Effector CD8-positive, alpha-beta T cell (primary cell): Measurements from ENCODE around the gene TMC8.

Experiments used
- DNase-seq: peaks from one replicate; lab custom pipeline; 2025; lab: John Stamatoyannopoulos, UW

Gene TMC8

GRCh38 chr17:78124081-78124835 is 6.3 kb upstream of the TMC8 start:
- DNase-seq, result no peak

DNA sequence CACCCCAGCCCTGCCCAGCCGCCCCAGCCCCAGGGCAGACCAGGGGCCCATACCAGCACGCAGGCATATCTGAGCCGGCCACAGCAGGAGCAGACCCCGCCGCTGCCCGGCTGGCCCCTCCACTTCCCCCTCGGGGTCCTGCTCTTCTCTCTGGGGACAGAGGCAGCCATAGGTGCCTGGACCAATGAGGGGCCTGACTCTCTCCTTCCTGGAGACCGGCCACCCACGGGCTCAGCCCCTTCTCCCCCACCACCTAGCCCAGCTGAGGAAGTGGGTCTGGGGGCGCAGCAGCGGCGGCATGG is 5.8 kb upstream of the TMC8 start:
- DNase-seq, result no peak

- DNase-seq, result no peak
Measured at GRCh38 chr17:78125138-78125913, 5.2 kb upstream of the TMC8 start.

GRCh38 chr17:78125976-78126894 is 4.3 kb upstream of the TMC8 start:
- no peak for DNase-seq

DNA sequence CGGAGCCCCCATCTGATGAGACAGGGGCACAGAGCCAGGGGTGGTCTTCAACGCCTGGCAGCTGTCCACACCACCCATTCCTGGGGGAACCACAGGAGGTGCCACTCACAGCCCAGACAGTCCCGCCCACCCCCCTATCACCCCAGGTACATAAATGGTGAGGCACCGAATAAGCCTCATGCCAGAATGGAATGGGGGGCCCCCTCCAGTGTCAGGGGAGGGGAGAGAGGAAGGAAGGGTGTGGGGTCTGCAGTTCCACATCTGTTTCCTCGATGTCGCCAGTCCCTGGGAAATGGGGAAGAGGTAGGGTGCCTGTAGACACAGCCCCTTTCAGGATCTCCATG is 3.7 kb upstream of the TMC8 start:
- no peak for DNase-seq

GRCh38 chr17:78127239-78127887 is 3.2 kb upstream of the TMC8 start:
- DNase-seq, result peak; percentile 32

DNA sequence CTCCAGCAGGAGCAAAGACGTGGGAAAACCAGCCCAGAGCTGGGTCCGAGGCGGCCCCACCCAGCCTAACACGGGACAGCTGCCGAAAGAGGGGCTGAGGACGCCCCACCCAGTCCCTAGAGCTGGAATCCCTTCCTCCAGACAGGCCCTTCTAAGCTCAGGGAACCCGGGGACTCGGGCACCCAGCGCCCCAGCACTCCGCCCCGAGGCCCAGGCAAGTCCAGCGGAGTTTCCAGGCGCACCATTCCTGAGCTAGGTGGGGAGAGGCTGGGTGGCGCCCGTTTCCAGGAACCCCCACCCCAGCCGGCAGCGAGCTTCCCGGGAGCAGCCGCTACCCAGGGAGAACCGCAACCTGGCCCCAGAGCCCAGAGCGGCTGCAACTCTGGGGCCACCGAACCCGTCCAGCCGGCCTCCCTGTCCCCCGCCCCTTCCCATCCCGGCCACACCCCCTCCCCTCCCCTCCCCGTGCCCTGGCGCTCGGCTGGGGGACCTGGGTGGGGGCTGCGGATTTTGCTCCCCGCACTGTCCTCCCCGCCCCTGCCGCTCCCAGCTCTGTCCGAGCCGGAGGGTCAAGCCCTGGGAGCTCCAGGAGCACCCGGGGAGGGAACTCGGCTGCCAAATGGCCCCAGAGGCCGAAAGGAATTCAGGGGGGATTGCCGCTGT is 2.6 kb upstream of the TMC8 start:
- DNase-seq, result no peak

- DNase-seq, result peak; percentile 69
Measured at GRCh38 chr17:78128551-78129350, 1.8 kb upstream of the TMC8 start, which contains the start of gene TMC6. TMC6 (minus strand) TSS chr17:78128755; CDS start chr17:78126832, 1,923 bp downstream.

DNA sequence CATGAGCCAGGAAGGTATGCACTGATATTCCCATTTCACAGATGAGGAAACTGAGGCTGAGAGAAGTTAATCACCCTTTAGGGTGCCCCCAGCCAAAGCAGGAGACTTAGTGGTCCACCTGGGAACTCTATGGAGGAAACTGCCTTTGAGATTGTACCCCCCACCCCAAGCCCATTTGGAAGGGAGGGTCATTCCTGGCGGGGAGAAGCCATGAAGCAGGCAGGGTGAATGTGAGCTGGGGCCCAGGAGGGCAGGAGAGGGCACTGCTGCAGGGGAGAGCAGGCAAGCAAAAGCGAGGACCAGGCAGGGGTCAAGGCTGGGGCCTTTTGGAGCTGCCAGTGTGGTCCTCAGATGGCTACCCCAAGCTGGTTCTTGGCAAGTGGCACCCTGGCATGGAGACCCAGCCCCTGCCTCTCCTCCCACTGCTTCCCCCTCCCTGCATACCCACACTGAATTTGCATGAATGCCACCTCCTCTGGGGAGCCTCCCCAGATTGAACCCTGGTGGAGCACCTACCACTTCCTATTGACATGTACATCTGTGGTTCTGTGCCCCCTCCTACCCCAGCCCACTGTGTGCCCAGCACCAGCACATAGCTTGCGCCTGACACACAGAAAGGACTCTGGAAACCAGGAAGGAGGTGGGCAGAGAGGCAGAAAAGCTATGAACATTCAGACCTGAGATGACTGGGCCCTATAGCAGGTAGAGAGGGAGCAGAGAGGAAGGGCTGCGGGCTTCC is 1.1 kb upstream of the TMC8 start:
- DNase-seq, result no peak

DNA sequence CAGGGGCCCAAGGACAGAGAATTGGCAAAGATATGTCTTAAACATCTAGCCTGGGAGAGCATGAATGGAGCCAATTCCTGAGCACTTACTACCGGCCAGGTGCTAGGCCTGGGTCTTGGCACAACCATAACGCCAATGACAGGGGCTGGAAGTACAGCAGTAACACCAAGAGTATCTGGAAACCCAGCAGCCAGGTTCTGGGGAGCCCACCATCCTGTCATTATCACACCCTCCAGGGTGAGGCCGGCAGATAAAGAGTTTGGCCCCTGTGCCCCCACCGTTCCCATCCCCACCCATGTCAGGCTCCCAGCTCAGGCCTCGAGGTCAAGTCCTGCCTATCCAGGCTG is 508 bp upstream of the TMC8 start:
- DNase-seq, result no peak

GRCh38 chr17:78131172-78132083 is 857 bp downstream of the TMC8 start:
- peak; percentile 33 for DNase-seq

DNA sequence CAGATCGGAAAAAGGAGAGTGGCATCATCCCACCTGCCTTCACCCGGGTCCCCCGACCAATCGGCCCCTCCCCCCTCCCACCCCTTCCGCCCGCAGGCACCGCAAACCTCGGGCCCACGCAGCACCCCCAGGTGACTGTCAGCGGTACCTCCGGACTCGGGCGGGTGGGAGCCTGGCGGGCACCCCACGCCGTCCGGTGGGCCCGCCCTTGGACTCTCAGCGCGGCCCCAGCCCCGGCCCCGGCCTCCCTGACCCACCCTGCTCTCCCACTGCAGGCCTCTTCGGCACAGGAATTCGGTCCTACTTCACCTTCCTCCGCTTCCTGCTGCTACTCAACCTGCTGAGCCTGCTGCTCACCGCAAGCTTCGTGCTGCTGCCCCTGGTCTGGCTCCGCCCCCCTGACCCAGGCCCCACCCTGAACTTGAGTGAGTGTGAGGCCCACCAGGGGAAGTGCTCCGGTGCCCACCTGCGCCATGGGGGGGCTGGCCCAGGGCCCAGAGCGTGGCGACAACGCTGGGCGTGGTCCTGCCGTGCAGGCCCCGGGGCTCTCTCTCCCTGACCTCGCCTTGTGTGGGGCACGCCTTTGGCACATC is 1.6 kb downstream of the TMC8 start:
- DNase-seq, result peak; percentile 61

DNA sequence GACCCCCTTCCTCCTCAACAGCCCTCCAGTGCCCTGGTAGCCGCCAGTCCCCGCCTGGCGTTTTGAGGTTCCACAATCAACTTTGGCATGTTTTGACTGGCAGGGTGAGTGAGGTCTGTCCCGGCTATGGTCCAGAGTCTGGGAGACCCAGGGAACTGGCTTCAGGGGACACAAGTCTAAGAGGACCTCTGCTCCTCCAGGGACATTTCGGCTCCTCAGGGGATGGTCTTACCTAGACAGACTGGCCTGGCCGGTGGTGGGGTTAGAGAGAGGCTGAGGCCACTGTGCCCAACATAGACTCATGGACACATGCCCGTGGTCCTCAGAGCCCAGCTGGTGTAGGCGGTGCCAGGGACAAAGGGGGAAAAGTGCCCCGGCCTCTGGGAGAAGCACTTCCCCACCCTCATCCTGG is 2.2 kb downstream of the TMC8 start:
- no peak for DNase-seq

DNA sequence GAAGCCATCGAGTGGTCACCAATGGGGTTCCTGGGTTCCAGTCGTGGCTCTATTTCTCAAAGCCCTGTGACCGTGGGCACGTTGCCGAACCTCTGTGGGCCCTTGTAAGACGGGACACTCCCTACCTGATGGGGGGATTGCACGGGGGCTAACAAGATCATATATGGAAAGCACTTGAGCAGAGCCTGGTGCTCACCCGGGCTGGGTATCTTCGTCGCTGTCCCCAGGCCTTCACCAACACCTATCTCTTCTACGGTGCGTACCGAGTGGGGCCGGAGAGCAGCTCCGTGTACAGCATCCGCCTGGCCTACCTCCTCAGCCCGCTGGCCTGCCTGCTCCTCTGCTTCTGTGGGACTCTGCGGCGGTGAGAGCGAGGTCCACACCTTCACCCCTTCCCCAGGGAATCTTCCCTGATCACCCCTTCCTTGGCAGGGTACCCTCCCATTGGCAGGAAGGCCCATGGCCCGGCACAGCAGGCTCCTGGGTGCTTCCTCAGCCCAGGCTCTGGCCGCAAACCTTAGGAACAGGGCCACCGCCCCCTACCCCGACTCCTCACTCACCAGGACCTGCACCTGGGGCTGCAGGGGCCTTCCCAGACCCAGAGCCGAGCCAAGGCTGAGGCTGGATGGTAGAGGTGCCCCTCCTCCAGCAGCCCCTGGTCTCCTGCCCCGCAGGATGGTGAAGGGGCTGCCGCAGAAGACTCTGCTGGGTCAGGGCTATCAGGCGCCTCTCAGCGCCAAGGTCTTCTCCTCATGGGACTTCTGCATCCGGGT is 2.8 kb downstream of the TMC8 start:
- DNase-seq, result no peak

DNA sequence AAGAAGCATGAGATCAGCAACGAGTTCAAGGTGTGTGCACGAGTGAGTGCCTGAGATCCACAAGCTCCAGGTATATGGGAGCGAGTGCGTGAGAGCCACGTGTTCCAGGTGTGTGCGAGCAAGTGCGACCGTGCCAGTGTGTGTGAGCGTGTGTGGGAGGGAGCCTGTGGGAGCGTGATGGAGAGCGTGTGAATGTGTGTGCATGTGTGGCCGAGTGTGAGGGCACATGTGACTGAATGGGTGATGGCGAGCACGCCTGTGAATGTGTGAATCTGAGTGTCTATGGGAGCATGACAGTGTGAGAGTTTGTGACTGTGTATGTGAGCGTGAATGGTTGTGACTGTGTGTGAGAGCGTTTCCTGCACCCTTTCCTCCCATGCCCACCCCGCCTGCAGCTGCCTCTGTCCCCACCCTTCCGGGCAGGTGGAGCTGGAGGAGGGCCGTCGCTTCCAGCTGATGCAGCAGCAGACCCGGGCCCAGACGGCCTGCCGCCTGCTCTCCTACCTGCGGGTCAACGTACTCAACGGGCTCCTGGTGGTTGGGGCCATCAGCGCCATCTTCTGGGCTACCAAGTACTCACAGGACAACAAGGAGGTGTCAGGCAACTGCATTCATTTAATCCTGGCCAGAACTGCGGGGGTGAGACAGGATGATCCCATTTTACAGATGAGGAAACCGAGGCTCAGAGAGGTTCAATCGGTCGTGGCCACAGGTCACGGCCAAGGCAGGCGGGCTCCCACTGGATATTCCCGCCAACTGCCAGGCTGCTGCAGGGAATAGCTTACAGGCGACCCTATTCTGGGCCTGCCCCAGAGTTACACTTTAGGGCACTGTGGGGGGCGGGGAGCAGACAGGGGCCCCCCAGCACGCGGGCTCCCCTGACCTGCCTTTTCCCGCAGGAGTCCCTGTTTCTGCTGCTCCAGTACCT is 3.7 kb downstream of the TMC8 start:
- peak; percentile 62 for DNase-seq

DNA sequence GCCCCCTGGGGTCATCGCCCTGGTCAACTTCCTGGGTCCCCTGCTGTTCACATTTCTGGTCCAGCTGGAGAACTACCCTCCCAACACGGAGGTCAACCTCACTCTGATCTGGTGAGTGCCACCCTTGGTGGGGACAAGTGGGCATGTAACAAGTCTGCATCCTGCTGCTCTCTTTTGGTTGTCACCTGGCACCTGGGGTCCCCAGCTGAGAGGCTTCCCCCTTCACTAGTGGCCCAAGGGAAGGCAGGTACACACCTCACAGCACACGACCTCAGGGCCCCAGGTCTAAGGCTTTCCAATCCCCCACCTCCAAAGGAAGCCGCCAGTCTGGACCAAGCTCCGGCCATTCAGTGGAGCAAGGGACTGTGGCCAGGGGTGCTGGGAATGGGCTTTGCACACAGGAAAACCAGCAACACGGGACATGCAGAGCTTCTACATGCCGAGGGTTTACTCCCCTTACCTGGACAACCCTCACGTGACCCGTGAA is 4.4 kb downstream of the TMC8 start:
- no peak for DNase-seq
